Hepatocyte (in vitro differentiated cells): ENCODE data around the gene EXOC6B.

Source experiments
- EZH2 ChIP-seq: fragments of 200-600 bp; sonication (generic); IDR thresholded peaks from 2 replicates; pipeline ENCODE4 v1.6.1; 2016; ENCODE audit warnings: antibody characterized with exemption, mild to moderate bottlenecking, borderline replicate concordance
- EZH2phosphoT487 ChIP-seq: fragments of 200-600 bp; sonication (generic); IDR thresholded peaks from one replicate; pipeline ENCODE4 v1.6.1; 2018; ENCODE audit warnings: antibody characterized with exemption, mild to moderate bottlenecking, low read depth, moderate library complexity; ENCODE audit not compliant: unreplicated experiment, severe bottlenecking
- TF ChIP-seq, protein P1 (sequence below): fragments of 200-600 bp; sonication (generic); IDR thresholded peaks from 2 replicates; pipeline ENCODE4 v1.5.1; 2016; ENCODE audit warnings: antibody characterized with exemption, mild to moderate bottlenecking; ENCODE audit not compliant: poor library complexity

DNA sequence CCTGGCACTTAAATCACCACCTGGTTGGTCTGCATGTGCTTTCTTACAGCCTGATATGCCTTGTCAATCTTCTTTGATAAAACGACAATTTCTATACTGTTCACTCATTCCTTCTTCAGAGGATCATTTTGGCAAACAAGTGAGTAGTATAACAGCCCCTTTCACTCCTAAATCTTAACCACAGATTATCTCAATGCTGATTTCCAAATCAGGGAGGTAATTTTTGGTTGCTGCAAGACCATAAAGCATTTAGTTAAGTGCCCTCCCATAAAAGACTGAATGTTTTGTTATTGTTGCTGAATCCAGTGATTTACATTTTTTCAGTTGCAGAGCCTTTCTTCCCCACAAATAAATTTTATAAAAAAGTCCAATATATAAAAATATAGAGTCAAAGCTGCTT is 549.0 kb downstream of the EXOC6B start:
- TF ChIP-seq, protein P1, sequence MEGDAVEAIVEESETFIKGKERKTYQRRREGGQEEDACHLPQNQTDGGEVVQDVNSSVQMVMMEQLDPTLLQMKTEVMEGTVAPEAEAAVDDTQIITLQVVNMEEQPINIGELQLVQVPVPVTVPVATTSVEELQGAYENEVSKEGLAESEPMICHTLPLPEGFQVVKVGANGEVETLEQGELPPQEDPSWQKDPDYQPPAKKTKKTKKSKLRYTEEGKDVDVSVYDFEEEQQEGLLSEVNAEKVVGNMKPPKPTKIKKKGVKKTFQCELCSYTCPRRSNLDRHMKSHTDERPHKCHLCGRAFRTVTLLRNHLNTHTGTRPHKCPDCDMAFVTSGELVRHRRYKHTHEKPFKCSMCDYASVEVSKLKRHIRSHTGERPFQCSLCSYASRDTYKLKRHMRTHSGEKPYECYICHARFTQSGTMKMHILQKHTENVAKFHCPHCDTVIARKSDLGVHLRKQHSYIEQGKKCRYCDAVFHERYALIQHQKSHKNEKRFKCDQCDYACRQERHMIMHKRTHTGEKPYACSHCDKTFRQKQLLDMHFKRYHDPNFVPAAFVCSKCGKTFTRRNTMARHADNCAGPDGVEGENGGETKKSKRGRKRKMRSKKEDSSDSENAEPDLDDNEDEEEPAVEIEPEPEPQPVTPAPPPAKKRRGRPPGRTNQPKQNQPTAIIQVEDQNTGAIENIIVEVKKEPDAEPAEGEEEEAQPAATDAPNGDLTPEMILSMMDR, result no peak
- TF ChIP-seq EZH2 (no peak), EZH2phosphoT487 (no peak)
